ENCODE results near the gene TMEM163.

DNA sequence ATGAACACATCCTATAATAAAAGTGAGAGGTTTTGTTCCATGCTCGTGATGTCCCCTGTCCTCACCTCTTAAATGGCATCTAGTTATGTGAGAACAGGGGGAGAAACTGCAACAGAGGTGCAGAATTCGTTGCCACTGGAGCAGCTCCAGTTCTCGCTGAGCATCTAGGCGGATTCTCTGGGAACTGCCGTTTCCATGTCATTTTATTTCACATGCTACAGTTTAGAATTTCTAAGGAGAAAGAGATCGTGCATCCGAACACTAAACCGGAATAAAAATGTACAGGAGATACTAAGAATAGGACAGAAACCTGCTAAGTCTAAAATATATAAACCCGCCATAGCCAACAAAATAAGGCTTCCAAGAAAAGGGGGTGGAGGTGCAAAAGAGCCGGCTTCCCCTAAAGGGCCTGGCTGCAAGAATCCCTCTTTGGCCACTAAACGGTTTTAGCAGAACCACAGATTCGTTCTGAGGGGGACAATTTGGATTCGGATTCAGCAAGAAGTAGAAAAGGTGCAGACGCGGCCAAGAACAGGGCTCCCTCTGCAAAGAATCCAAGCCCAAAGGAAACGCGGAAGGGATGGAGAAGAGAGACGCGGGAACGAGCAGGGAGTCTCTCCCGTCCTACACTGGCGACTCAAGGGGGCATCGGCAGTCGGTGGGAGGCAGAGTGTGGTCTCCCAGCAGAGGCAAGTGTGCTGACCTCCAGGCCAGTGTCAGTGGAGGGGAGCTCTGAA lies 1.3 kb downstream of the TMEM163 start:
- TF ChIP-seq, protein P1, sequence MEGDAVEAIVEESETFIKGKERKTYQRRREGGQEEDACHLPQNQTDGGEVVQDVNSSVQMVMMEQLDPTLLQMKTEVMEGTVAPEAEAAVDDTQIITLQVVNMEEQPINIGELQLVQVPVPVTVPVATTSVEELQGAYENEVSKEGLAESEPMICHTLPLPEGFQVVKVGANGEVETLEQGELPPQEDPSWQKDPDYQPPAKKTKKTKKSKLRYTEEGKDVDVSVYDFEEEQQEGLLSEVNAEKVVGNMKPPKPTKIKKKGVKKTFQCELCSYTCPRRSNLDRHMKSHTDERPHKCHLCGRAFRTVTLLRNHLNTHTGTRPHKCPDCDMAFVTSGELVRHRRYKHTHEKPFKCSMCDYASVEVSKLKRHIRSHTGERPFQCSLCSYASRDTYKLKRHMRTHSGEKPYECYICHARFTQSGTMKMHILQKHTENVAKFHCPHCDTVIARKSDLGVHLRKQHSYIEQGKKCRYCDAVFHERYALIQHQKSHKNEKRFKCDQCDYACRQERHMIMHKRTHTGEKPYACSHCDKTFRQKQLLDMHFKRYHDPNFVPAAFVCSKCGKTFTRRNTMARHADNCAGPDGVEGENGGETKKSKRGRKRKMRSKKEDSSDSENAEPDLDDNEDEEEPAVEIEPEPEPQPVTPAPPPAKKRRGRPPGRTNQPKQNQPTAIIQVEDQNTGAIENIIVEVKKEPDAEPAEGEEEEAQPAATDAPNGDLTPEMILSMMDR (IDR thresholded peaks at IDR 0.05; ENCODE audit: low read length), result no peak
- no peak for TF ChIP-seq EZH2 (IDR thresholded peaks at IDR 0.05; ENCODE audit: borderline replicate concordance, low read length)

Measured in OCI-LY1 (cell line).